CD14-positive monocyte (primary cell): ENCODE measurements around the gene NEFH. TPM values are rescaled to one million over a fixed set of nuclear protein-coding genes. Genes with fewer than 3 reads are reported as not detected.

Experiments
- DNase-seq, 3 donors: peaks; one replicate each; pipeline ENCODE4 v3.0.0-alpha.2; 2011 to 2022
- H2AFZ ChIP-seq: 2 replicates; pipeline ENCODE4 v1.6.0; 2012; ENCODE audit warnings: mild to moderate bottlenecking, low read depth, low read length, inconsistent platforms; ENCODE audit not compliant: insufficient read depth, poor library complexity, severe bottlenecking
- H3K27ac ChIP-seq, 2 donors: 1 replicate in 1 of 2; 2 replicates in 1 of 2; pipeline ENCODE4 v1.5.1; 2012 to 2013; ENCODE audit warnings: low read length in 2 of 2, control low read depth in 1 of 2, inconsistent platforms in 1 of 2, low read depth in 1 of 2, mild to moderate bottlenecking in 1 of 2
- H3K27me3 ChIP-seq, 2 donors: one replicate each; pipeline versions ENCODE4 v1.6.0 to v1.6.1; 2011 to 2013; ENCODE audit warnings: low read length in 2 of 2; ENCODE audit not compliant: control insufficient read depth in 2 of 2, insufficient read depth in 2 of 2
- H3K36me3 ChIP-seq, 2 donors: replicated peaks in 1 of 2; 1 replicate in 1 of 2; 2 replicates in 1 of 2; pipeline versions ENCODE4 v1.5.1 to v1.6.1; 2012 to 2013; ENCODE audit warnings: low read length in 2 of 2, control low read depth in 1 of 2, inconsistent platforms in 1 of 2, mild to moderate bottlenecking in 1 of 2; ENCODE audit not compliant: insufficient read depth in 2 of 2, control insufficient read depth in 1 of 2
- H3K4me1 ChIP-seq, 2 donors: 1 replicate in 1 of 2; 2 replicates in 1 of 2; pipeline versions ENCODE4 v1.5.1 to v1.6.1; 2012 to 2013; ENCODE audit warnings: low read length in 2 of 2, control low read depth in 1 of 2, inconsistent platforms in 1 of 2, mild to moderate bottlenecking in 1 of 2, moderate library complexity in 1 of 2; ENCODE audit not compliant: insufficient read depth in 2 of 2, control insufficient read depth in 1 of 2
- H3K4me2 ChIP-seq: replicated peaks from 2 replicates; pipeline ENCODE3; 2012; ENCODE audit warnings: low read length, moderate library complexity, mild to moderate bottlenecking; ENCODE audit not compliant: poor library complexity, severe bottlenecking; ENCODE audit errors: extremely low read depth
- H3K4me3 ChIP-seq, 3 experiments: fragments of 200-600 bp in 1 of 3; sonication (generic) in 1 of 3; replicated peaks in 1 of 3; 1 replicate in 2 of 3; 2 replicates in 1 of 3; pipeline ENCODE4 v1.5.1; 2011 to 2013; ENCODE audit warnings: low read length in 3 of 3, mild to moderate bottlenecking in 3 of 3, control low read depth in 2 of 3, low read depth in 2 of 3, inconsistent platforms in 1 of 3, moderate library complexity in 1 of 3
- H3K79me2 ChIP-seq: 2 replicates; pipeline ENCODE4 v1.6.0; 2012; ENCODE audit warnings: mild to moderate bottlenecking, control low read depth, inconsistent platforms, low read length, moderate library complexity; ENCODE audit not compliant: insufficient read depth
- H3K9ac ChIP-seq: 2 replicates; pipeline ENCODE4 v1.6.0; 2017; ENCODE audit warnings: low read length, mild to moderate bottlenecking; ENCODE audit not compliant: insufficient read depth, poor library complexity, severe bottlenecking
- H3K9me3 ChIP-seq, 2 donors: replicated peaks in 1 of 2; 1 replicate in 1 of 2; 2 replicates in 1 of 2; pipeline versions ENCODE4 v1.5.1 to v1.6.1; 2012 to 2013; ENCODE audit warnings: low read length in 2 of 2, control low read depth in 1 of 2; ENCODE audit not compliant: control insufficient read depth in 1 of 2, insufficient read depth in 1 of 2
- H4K20me1 ChIP-seq: 2 replicates; pipeline ENCODE4 v1.6.0; 2012; ENCODE audit warnings: mild to moderate bottlenecking, low read length, control low read depth, moderate library complexity; ENCODE audit not compliant: insufficient read depth
- H3K27ac Mint-ChIP-seq, 7 donors: one replicate each; pipeline ENCODE4 v1.8.0; 2020; ENCODE audit warnings: mild to moderate bottlenecking in 7 of 7, mixed read lengths in 7 of 7, moderate library complexity in 6 of 7, inconsistent platforms in 2 of 7
- H3K27me3 Mint-ChIP-seq, 3 donors: one replicate each; pipeline ENCODE4 v1.8.0; 2021 to 2022; ENCODE audit warnings: low read depth in 3 of 3, mild to moderate bottlenecking in 3 of 3, mixed read lengths in 3 of 3, moderate library complexity in 3 of 3, inconsistent platforms in 1 of 3
- H3K36me3 Mint-ChIP-seq, 2 donors: one replicate each; pipeline ENCODE4 v1.8.0; 2020; ENCODE audit warnings: mixed read lengths in 2 of 2, inconsistent platforms in 1 of 2, mild to moderate bottlenecking in 1 of 2
- H3K4me1 Mint-ChIP-seq: one replicate; pipeline ENCODE4 v1.8.0; 2020; ENCODE audit warnings: mild to moderate bottlenecking, mixed read lengths
- H3K4me3 Mint-ChIP-seq, 2 donors: one replicate each; pipeline ENCODE4 v1.8.0; 2020; ENCODE audit warnings: mild to moderate bottlenecking in 2 of 2, mixed read lengths in 2 of 2, moderate library complexity in 1 of 2
- H3K9me3 Mint-ChIP-seq, 7 donors: one replicate each; pipeline ENCODE4 v1.8.0; 2020 to 2022; ENCODE audit warnings: mixed read lengths in 7 of 7, mild to moderate bottlenecking in 6 of 7, moderate library complexity in 6 of 7, inconsistent platforms in 2 of 7
- WGBS: methylation state at CpG from one replicate; pipeline ENCODE4 v1.1.5; 2013; ENCODE audit warnings: missing lambda C conversion rate; ENCODE audit not compliant: insufficient coverage; 5-methylcytosine and 5-hydroxymethylcytosine counted together
- intact Hi-C, 2 donors: fragments of 100-400 bp; cut with micrococcal nuclease; formaldehyde crosslinking; loops; one replicate each; pipeline versions ENCODE4 v1.15.0 to v1.15.1; 2023
- polyA plus RNA-seq, 3 donors: library from polyadenylated mRNA; depleted of rRNA in 1 of 3; unstranded in 2 of 3; stranded (reverse) in 1 of 3; fragments of 300-500 nt in 2 of 3; fragments of >200 nt in 1 of 3; fragmentation: Illumina TruSeq in 2 of 3; gene quantifications; 1 replicate in 2 of 3; 2 replicates in 1 of 3; pipeline ENCODE4 v1.2.3, GENCODE V29; 2012 to 2021
- TF ChIP-seq, protein P1 (sequence below): fragments of 200-600 bp; IDR thresholded peaks from one replicate; pipeline ENCODE4 v1.8.0; 2022; ENCODE audit warnings: antibody characterized with exemption, mild to moderate bottlenecking

The NEFH gene
- polyA plus RNA-seq, 3 donors: 0.20 to 1.2 (median 0.74) TPM

DNA sequence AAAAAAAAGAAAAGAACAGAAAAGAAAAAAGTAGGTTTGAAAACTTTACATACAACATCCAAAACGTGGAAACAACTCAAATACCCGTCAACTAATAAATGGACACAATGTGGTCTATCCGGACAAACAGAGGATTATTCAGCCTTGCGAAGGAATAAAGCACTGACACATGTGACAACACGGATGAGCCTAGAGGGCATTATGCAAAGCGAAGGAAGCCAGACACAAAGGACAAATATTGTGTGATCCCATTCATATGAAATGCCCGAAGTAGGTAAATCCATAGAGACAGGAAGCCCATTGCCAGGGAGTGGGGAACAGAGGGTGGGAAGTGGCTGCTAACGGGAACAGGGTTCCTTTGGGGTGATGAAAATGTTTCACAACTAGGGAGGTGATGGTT lies 29.8 kb upstream of the NEFH start:
- no peak overlapping the region for H3K4me3 ChIP-seq
- H3K27me3 Mint-ChIP-seq: peaks cover 0 to 2% (median 0%) of the 10 kb centered on the region in 3 donors

DNA sequence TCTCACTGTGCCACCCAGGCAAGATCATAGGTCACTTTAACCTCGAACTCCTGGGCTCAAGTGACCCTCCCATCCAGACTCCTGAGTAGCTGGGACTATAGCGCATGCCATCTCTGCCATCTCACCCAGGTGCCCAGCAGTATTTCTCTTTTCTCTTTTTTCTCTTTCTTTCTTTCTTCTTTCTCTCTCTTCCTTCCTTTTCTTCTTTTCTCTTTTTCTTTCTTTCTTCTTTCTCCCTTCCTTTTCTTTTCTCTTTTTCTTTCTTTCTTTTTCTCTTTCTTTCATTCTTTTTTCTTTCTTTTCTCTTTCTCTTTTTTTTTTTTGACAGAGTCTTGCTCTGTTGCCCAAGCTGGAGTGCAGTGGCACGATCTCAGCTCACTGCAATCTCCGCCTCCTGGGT lies 28.2 kb upstream of the NEFH start:
- intact Hi-C loops: no loop called here
- Mint-ChIP-seq H3K9me3 (no peaks in the 10 kb centered on the region), H3K27ac (peak overlapping the region in 1 of 7 donors; percentile 79), H3K4me3 (no peak overlapping the region), H3K36me3 (no peaks in the 10 kb centered on the region), H3K27me3 (no peaks in the 10 kb centered on the region), H3K4me1 (no peaks in the 10 kb centered on the region)
- no peaks in the 10 kb centered on the region for H4K20me1 ChIP-seq
- H3K4me2 ChIP-seq: no peak overlapping the region
- no peak overlapping the region for H3K4me3 ChIP-seq
- H3K36me3 ChIP-seq: no peaks in the 10 kb centered on the region
- no peaks in the 10 kb centered on the region for H3K9me3 ChIP-seq
- H3K4me1 ChIP-seq: no peaks in the 10 kb centered on the region
- no peak overlapping the region for H2AFZ ChIP-seq
- no peak for DNase-seq
- 87% methylated on average over 4 of the region's 4 CpGs for WGBS
- H3K79me2 ChIP-seq: no peaks in the 10 kb centered on the region
- H3K9ac ChIP-seq: no peak overlapping the region
- TF ChIP-seq, protein P1, sequence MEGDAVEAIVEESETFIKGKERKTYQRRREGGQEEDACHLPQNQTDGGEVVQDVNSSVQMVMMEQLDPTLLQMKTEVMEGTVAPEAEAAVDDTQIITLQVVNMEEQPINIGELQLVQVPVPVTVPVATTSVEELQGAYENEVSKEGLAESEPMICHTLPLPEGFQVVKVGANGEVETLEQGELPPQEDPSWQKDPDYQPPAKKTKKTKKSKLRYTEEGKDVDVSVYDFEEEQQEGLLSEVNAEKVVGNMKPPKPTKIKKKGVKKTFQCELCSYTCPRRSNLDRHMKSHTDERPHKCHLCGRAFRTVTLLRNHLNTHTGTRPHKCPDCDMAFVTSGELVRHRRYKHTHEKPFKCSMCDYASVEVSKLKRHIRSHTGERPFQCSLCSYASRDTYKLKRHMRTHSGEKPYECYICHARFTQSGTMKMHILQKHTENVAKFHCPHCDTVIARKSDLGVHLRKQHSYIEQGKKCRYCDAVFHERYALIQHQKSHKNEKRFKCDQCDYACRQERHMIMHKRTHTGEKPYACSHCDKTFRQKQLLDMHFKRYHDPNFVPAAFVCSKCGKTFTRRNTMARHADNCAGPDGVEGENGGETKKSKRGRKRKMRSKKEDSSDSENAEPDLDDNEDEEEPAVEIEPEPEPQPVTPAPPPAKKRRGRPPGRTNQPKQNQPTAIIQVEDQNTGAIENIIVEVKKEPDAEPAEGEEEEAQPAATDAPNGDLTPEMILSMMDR: peak; percentile 10
- H3K27me3 ChIP-seq: no peaks in the 10 kb centered on the region
- no peak overlapping the region for H3K27ac ChIP-seq

More for the DNA sequence above, 29.8 kb upstream of the NEFH start:
- no peaks in the 10 kb centered on the region for H3K4me1 Mint-ChIP-seq
- Histone ChIP-seq H3K36me3 (no peaks in the 10 kb centered on the region), H3K27me3 (no peaks in the 10 kb centered on the region), H3K79me2 (no peaks in the 10 kb centered on the region), H3K4me1 (no peaks in the 10 kb centered on the region), H4K20me1 (no peaks in the 10 kb centered on the region), H2AFZ (no peak overlapping the region), H3K4me2 (no peak overlapping the region), H3K9ac (no peak overlapping the region), H3K9me3 (no peaks in the 10 kb centered on the region), H3K27ac (no peak overlapping the region)
- no peak overlapping the region for H3K4me3 Mint-ChIP-seq
- H3K9me3 Mint-ChIP-seq: no peaks in the 10 kb centered on the region
- TF ChIP-seq, protein P1: no peak
- 89% methylated on average over 6 of the region's 8 CpGs for WGBS
- no peaks in the 10 kb centered on the region for H3K36me3 Mint-ChIP-seq
- no peak overlapping the region for H3K27ac Mint-ChIP-seq
- intact Hi-C loops: no loop called here
- no peak for DNase-seq
